Stimulated activated effector memory CD8-positive, alpha-beta T cell treated with anti-CD3 and anti-CD28 coated beads, Interleukin-12 subunit alpha, Interleukin-12 subunit beta, amount 100 ng/mL, for 72 hours (primary cell): ENCODE measurements around the gene CLBA1.
"Not testable (repeated sequence)": the region's sequence is repeated elsewhere in the genome, so short reads cannot be mapped to it uniquely, and the experiment has no call there.

Experiments
- ATAC-seq: fragments of 150-1000 bp; cut with Tn5 transposase; 2 replicates; pipeline ENCODE4 v1.10.0; 2021
- DNase-seq, 2 donors: peaks; one replicate each; pipeline ENCODE4 v3.0.0; 2021 to 2022; ENCODE audit warnings: low spot score in 2 of 2
- H3K27ac Mint-ChIP-seq: one replicate; pipeline ENCODE4 v1.8.0; 2022; ENCODE audit warnings: mild to moderate bottlenecking, mixed read lengths
- H3K36me3 Mint-ChIP-seq: one replicate; pipeline ENCODE4 v1.8.0; 2022; ENCODE audit warnings: mild to moderate bottlenecking, mixed read lengths
- H3K4me1 Mint-ChIP-seq: one replicate; pipeline ENCODE4 v1.8.0; 2022; ENCODE audit warnings: mixed read lengths
- H3K4me3 Mint-ChIP-seq: one replicate; pipeline ENCODE4 v1.8.0; 2022; ENCODE audit warnings: mild to moderate bottlenecking, mixed read lengths
- H3K9me3 Mint-ChIP-seq: one replicate; pipeline ENCODE4 v1.8.0; 2022; ENCODE audit warnings: mixed read lengths

Gene CLBA1

GRCh38 chr14:105027718-105028117 lies 42.1 kb downstream of the CLBA1 start:
- H3K9me3 Mint-ChIP-seq, result not testable (repeated sequence)
- H3K27ac Mint-ChIP-seq, result peak overlapping the region; percentile 26

GRCh38 chr14:105028251-105028927 lies 42.8 kb downstream of the CLBA1 start:
- DNase-seq, result no peak
- H3K9me3 Mint-ChIP-seq, result peaks cover under 1% of the 10 kb centered on the region

More at GRCh38 chr14:105027718-105028117, 42.1 kb downstream of the CLBA1 start:
- ATAC-seq, DNase-seq, H3K4me3 Mint-ChIP-seq, H3K36me3 Mint-ChIP-seq: not testable (repeated sequence)
- H3K4me1 Mint-ChIP-seq, result peaks cover 35% of the 10 kb centered on the region

GRCh38 chr14:105029402-105029801 lies 43.8 kb downstream of the CLBA1 start:
- Mint-ChIP-seq H3K9me3 (peaks cover 4% of the 10 kb centered on the region), H3K4me1 (peaks cover 33% of the 10 kb centered on the region), H3K36me3 (no peaks in the 10 kb centered on the region), H3K27ac (no peak overlapping the region), H3K4me3 (no peak overlapping the region)
- ATAC-seq, result no peak
- DNase-seq, result no peak

More at GRCh38 chr14:105028251-105028927, 42.8 kb downstream of the CLBA1 start:
- H3K27ac Mint-ChIP-seq, result no peak overlapping the region
- H3K36me3 Mint-ChIP-seq, result no peaks in the 10 kb centered on the region
- ATAC-seq, result no peak
- H3K4me1 Mint-ChIP-seq, result peaks cover 31% of the 10 kb centered on the region
- H3K4me3 Mint-ChIP-seq, result no peak overlapping the region

GRCh38 chr14:105030194-105030593 lies 44.6 kb downstream of the CLBA1 start:
- peaks cover 28% of the 10 kb centered on the region for H3K4me1 Mint-ChIP-seq
- peaks cover 4% of the 10 kb centered on the region for H3K9me3 Mint-ChIP-seq
- no peaks in the 10 kb centered on the region for H3K36me3 Mint-ChIP-seq
- H3K27ac Mint-ChIP-seq, result no peak overlapping the region
- DNase-seq (no peak), ATAC-seq (no peak)
- no peak overlapping the region for H3K4me3 Mint-ChIP-seq

GRCh38 chr14:105030836-105031396 lies 45.3 kb downstream of the CLBA1 start:
- Mint-ChIP-seq H3K4me1 (peaks cover 24% of the 10 kb centered on the region), H3K36me3 (no peaks in the 10 kb centered on the region), H3K27ac (no peak overlapping the region), H3K4me3 (no peak overlapping the region), H3K9me3 (peaks cover 4% of the 10 kb centered on the region)
- ATAC-seq (no peak), DNase-seq (no peak)

- H3K9me3 Mint-ChIP-seq, H3K27ac Mint-ChIP-seq, H3K4me3 Mint-ChIP-seq, ATAC-seq, H3K36me3 Mint-ChIP-seq, DNase-seq: not testable (repeated sequence)
- H3K4me1 Mint-ChIP-seq, result peaks cover 18% of the 10 kb centered on the region
These were observed 46.9 kb downstream of the CLBA1 start for GRCh38 chr14:105032451-105032901.

GRCh38 chr14:105033412-105033900 lies 47.9 kb downstream of the CLBA1 start:
- ATAC-seq, DNase-seq, H3K9me3 Mint-ChIP-seq, H3K36me3 Mint-ChIP-seq: not testable (repeated sequence)
- peak overlapping the region; percentile 86 for H3K27ac Mint-ChIP-seq
- H3K4me1 Mint-ChIP-seq, result peaks cover 18% of the 10 kb centered on the region
- H3K4me3 Mint-ChIP-seq, result peak overlapping the region; percentile 76

- DNase-seq (no peak), ATAC-seq (no peak)
- Mint-ChIP-seq H3K4me3 (peak overlapping the region; percentile 76), H3K9me3 (peaks cover 4% of the 10 kb centered on the region), H3K4me1 (peaks cover 18% of the 10 kb centered on the region), H3K27ac (no peak overlapping the region), H3K36me3 (no peaks in the 10 kb centered on the region)
These were observed 48.9 kb downstream of the CLBA1 start for GRCh38 chr14:105034315-105035039.

- not testable (repeated sequence) for H3K36me3 Mint-ChIP-seq, H3K4me3 Mint-ChIP-seq, ATAC-seq, DNase-seq, H3K27ac Mint-ChIP-seq, H3K9me3 Mint-ChIP-seq
- H3K4me1 Mint-ChIP-seq, result peaks cover 17% of the 10 kb centered on the region
These were observed 50.0 kb downstream of the CLBA1 start for GRCh38 chr14:105035616-105036015.

- Mint-ChIP-seq H3K4me3 (no peak overlapping the region), H3K36me3 (peaks cover 12% of the 10 kb centered on the region), H3K4me1 (peaks cover 2% of the 10 kb centered on the region), H3K9me3 (no peaks in the 10 kb centered on the region), H3K27ac (no peak overlapping the region)
- no peak for ATAC-seq
- no peak for DNase-seq
These were observed 54.0 kb downstream of the CLBA1 start for GRCh38 chr14:105039458-105040205.

- DNase-seq (no peak), ATAC-seq (no peak)
- H3K4me1 Mint-ChIP-seq, result peaks cover 18% of the 10 kb centered on the region
- H3K36me3 Mint-ChIP-seq, result peaks cover 37% of the 10 kb centered on the region
- H3K27ac Mint-ChIP-seq, result no peak overlapping the region
- no peak overlapping the region for H3K4me3 Mint-ChIP-seq
- no peaks in the 10 kb centered on the region for H3K9me3 Mint-ChIP-seq
These were observed 56.5 kb downstream of the CLBA1 start for GRCh38 chr14:105041841-105042765.

GRCh38 chr14:105042813-105043212 lies 57.2 kb downstream of the CLBA1 start:
- ATAC-seq (no peak), DNase-seq (no peak)
- Mint-ChIP-seq H3K27ac (peak overlapping the region; percentile 45), H3K4me1 (peaks cover 25% of the 10 kb centered on the region), H3K36me3 (peaks cover 44% of the 10 kb centered on the region), H3K4me3 (no peak overlapping the region), H3K9me3 (no peaks in the 10 kb centered on the region)

- Mint-ChIP-seq H3K9me3 (no peaks in the 10 kb centered on the region), H3K27ac (no peak overlapping the region), H3K36me3 (peaks cover 52% of the 10 kb centered on the region), H3K4me3 (no peak overlapping the region), H3K4me1 (peaks cover 30% of the 10 kb centered on the region)
- ATAC-seq (no peak), DNase-seq (no peak)
These were observed 58.1 kb downstream of the CLBA1 start for GRCh38 chr14:105043641-105044040.
